Stimulated activated CD4-positive, alpha-beta T cell treated with anti-CD3 and anti-CD28 coated beads, Interleukin-1b, Interleukin-23, amount 100 ng/mL, for 4 hours (primary cell): ENCODE measurements around the gene KRT36.

Experiments
- DNase-seq, 2 donors: peaks; one replicate each; pipeline ENCODE4 v3.0.0-alpha.2; 2020; ENCODE audit warnings: low read depth in 2 of 2

Gene KRT36

GRCh38 chr17:41476866-41477815 is 12.6 kb downstream of the KRT36 start:
- no peak for DNase-seq

DNA sequence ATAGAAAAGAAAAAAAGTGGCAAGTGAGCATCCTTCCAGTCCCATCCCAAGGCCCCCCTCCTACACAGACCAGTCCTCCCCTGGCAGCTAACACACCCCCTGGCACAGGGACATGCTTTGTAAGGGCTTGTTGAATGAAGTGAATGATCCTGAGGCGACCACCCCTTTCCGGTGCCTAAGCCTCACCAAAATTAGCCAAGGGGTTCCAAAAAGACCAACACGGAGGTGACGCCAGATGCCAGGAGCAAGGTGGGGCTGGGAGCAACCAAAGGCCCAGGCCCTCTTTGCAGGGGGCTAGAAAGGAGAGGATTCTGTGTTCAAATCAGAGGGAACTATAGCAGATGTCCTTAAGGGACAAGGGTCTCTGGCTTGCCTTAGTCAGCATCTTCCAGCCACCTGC is 14.3 kb downstream of the KRT36 start:
- no peak for DNase-seq

DNA sequence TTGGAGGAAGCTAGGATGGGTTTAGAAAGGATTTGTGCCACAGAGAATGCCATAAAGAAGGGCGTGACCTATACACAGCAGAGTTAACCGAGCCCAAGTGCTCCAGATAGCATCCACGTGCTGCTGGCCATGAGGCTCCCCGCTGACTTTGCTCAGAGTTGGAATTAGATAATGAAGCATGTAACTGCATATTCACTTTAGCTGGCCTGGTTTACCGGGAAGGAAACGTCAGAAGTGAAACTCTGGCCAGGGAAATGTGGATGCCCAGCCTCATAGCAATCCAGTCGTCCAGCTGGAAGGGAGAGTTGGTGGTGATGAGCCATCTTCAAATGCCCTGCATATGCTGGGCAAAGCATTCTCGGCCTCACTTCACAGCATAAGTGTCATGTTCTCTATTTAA is 14.8 kb downstream of the KRT36 start:
- DNase-seq = no peak

DNA sequence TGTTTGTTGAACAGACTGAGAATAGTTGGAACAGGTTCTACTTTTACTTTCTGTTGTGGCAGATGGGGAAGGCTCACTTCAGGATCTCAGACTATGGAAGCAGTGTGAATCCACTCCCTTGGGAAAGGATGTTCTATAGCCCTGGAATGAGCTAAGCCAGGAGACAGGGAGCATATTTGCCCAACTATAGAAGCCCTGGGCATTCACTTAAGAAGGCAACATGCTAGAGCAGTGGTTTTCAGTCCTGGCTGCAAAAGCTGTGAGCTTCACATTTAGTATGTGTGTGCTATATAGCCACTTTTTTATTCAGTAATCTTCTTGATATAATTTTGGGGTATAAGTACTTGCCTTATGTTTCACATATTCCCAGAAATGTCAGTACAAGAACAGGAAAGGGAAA is 21.4 kb downstream of the KRT36 start:
- DNase-seq = no peak

GRCh38 chr17:41467561-41467960 is 22.1 kb downstream of the KRT36 start:
- no peak for DNase-seq

GRCh38 chr17:41466988-41467387 is 22.7 kb downstream of the KRT36 start, which contains the start of gene KRT32:
TSS of gene KRT32 (minus strand) at chr17:41467386. CDS start at chr17:41467325, 61 bp downstream.
- no peak for DNase-seq

- no peak for DNase-seq
Measured at GRCh38 chr17:41464682-41465081, 25.0 kb downstream of the KRT36 start.

GRCh38 chr17:41464173-41464572 is 25.5 kb downstream of the KRT36 start:
- no peak for DNase-seq

DNA sequence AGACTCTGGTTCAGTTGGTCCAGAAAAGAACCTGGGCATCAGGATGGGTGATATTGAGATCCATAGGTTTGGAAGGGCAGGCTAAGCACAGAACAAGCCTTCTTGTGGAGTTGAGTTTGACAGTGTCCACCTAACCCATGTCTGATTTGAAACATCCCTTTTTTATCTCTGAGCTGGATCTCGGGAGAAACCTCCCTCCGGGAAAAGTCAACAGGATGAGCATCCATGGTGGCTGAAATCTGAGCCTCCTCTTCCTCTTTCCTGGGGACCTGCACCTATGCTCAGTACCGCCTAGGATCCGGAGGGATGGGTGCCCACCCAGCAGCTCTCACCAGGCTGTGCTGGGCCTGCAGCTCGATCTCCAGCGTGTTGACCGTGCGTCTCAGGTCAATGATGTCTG is 26.0 kb downstream of the KRT36 start:
- DNase-seq = no peak

GRCh38 chr17:41462705-41463104 is 27.0 kb downstream of the KRT36 start:
- DNase-seq = no peak

DNA sequence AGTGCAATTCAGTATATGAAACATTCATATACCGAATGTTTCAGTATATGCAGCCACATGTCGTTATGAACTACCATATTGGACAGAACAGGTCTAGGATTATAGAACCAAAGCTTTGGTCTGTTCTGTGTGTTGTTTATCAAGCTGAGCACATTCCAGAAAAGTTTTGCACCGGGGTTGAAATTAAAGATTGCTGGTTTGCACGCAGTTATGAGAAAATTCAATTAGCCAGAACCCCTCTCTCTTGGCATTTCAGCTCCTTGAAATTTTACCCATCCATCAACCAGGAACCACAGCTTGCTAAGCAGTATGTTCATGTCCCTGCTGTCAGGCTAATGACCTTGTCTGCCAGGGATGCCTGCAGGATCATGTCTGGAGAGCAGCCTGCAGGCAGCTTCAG is 32.0 kb downstream of the KRT36 start:
- no peak for DNase-seq

DNA sequence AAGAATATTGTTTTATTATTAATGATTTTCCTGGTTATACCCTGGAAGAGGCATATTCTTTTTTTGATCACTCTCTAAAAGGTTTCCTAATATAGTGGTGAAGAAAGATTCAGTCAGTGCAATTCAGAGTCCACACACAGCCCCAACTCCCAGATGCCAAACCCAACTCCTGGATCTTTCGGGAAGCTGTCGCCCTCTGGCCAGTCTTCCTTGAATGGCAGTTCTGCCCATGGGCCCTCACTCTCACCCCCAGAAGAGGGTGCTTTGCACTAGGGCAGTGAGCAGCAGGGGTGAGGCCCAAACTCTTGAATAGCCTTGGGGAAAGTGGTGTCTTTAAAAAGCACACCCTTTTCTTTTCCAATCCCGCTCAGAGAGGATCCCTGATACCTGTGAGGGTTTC is 33.5 kb downstream of the KRT36 start:
- no peak for DNase-seq

- DNase-seq = no peak
Measured at GRCh38 chr17:41455236-41455635, 34.5 kb downstream of the KRT36 start.

DNA sequence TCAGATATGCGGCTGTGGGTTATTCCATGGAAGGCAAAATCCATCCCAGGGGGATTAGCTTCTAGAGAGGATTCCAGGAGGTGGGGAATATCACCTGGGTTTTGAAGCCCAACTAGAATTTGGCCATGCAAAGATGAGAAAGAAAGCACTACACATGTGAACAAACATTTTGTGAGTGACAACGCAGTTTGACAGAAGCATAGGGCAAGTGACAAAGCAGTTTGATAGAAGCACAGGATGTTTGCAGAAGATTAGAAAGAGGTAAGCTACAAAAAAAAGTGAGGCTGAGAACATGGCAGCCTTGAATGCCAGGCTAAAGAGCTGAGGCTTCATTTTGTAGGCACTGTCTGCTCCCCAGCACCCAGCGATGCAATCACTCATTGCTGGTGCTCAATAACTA is 36.6 kb downstream of the KRT36 start:
- no peak for DNase-seq

DNA sequence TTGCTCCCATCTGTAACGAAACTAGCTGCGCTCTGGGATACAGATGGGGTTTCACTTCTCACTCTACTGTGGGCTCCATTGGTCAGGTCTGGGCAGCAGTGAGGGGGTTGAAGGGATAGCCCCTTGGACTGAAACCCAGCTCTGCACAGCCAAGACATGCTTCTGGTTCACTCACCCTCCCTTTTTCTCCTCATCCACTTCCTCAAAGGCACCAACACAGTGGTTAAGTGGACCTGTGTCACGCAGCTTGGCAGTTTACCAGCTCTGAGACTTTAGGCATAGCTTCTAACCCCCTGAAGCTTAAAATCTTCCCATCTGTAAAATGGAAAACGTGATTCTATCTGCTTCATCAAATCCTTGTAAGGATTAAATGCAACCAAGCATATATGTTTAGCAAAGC is 37.4 kb downstream of the KRT36 start:
- DNase-seq = no peak

- DNase-seq = no peak
Measured at GRCh38 chr17:41451154-41451728, 38.5 kb downstream of the KRT36 start.

DNA sequence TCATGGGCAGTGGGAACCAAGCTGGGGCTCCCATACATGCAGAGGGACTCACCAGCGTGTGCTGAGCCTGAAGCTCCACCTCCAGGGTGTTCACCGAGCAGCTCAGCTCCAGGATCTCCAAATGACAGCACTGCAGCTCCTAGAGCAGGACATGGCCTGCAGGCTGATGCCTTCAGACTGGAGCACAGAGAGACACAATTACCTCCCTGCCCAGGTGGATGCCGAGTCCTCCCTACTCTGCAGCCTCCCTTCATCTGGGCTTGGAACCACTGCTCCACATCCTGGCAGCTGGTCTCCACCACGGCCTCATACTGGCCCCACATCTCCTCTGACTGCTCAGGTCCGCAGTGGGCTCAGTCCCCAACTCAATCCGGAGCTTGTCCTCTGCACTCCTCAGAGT is 40.7 kb downstream of the KRT36 start:
- DNase-seq = no peak

DNA sequence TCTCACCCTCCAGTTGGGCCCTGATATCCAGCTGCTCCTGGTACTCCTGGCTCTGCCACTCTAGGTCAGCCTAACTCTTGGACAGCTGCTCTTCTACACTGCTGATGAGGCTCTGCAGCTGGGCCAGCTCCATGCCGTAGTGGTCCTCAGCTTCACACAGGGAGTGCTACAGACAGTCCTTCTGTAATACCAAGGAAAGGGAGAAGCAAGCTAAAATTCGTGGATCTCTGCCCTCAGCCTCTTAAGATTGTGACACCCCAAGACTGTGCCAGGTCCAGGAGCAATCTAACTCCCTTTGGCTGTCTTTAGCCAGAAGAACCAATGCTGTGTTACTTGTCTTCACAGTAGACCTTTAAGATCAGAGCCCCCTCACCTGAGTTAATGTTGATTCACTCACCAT is 41.2 kb downstream of the KRT36 start:
- DNase-seq = no peak

GRCh38 chr17:41446806-41447205 is 42.9 kb downstream of the KRT36 start:
- DNase-seq = no peak

DNA sequence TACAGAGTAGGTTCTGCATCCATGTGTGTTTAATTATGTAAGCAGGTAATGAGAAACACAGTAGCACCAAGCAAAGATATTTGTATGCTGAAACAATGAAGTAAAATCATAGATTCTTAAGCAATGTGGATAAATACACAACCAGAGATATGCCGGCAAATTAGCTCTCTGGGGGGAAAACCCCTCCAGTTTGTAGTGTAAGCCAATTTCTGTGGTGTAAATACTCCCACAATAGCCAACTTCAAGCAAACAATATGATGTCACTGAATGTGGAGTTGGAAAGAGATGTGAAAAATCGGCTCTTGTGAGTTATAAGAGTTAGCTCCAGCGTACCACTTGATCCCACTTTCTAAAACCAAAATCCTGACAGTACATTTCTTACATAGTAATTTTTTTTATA is 45.1 kb downstream of the KRT36 start:
- no peak for DNase-seq

GRCh38 chr17:41444186-41444585 is 45.5 kb downstream of the KRT36 start:
- no peak for DNase-seq

- no peak for DNase-seq
Measured at GRCh38 chr17:41442739-41443138, 47.0 kb downstream of the KRT36 start.

- no peak for DNase-seq
Measured at GRCh38 chr17:41440531-41441033, 49.1 kb downstream of the KRT36 start, which contains the start of gene KRT38. TSS of gene KRT38 (minus strand) at chr17:41440983. CDS start at chr17:41440921, 62 bp downstream.
